ENCODE results near the gene ACSF3. TPM values are rescaled to one million over a fixed set of nuclear protein-coding genes. Genes with fewer than 3 reads are reported as not detected.
A peak's percentile ranks its signal among the peaks of the same experiment; 100 is the strongest.

Gene ACSF3
- total RNA-seq, 1 experiment from 2014 or later: 39.2 TPM

DNA sequence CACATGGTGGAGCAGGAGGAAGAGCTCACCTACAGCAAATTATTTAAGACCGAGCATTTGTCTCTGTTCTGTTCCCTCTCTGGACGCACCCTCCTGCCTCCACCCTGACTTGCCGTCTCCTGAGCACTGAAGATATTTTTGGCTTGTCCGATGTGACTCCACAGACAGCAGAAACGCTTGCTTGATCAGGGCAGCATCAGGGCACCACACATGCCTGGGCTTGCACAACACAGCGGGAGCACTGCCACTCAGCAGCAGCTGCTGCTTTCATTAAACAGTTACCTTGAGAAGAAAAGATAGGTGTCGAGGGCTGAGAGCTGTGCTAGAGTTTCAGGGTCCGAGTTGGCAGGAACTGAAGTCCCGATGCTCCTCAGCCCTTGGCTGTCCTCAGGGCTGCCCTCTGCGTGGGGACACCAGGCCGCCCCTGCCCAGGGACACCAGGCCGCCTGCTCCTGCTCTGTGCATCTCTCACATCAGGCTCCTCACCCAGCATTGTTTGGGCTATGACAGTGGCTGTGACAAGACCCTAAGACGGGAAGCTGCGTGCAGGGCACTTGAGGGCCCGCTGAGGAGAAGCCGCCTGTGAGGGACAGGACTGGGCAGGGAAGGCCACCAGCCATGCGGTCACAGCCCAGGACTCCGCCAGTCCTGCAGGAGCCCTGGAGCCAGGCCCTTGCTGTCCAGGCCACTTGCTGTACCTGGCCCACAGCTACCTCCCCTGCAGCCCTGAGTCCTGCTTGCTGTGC, 56.6 kb downstream of the ACSF3 start:
- intact Hi-C loops (cut with micrococcal nuclease): no loop called here
- no TSS peak for BruUV-seq (replicated peaks)
- H3K27ac Mint-ChIP-seq (ENCODE audit: low read depth, unreplicated experiment): peak overlapping the region; percentile 75
- H3K27me3 Mint-ChIP-seq (ENCODE audit: insufficient read depth, unreplicated experiment): no peaks in the 10 kb centered on the region
- H3K36me3 Mint-ChIP-seq (ENCODE audit: insufficient read depth, unreplicated experiment): peaks cover 52% of the 10 kb centered on the region
- peak overlapping the region; percentile 7 for H3K4me3 Mint-ChIP-seq (ENCODE audit: unreplicated experiment)
- DNase-seq (ENCODE audit: unreplicated experiment): peak; percentile 39
- peaks cover 9% of the 10 kb centered on the region for H3K9me3 Mint-ChIP-seq (ENCODE audit: unreplicated experiment)
- no peak for TF ChIP-seq CTCF (IDR thresholded peaks at IDR 0.05; ENCODE audit: unreplicated experiment)
- H3K4me1 Mint-ChIP-seq (ENCODE audit: insufficient read depth, unreplicated experiment): peaks cover 13% of the 10 kb centered on the region
- ChIA-PET POLR2A (interaction anchor here (0.6 to 2.8 kb wide), 6 partner anchors 11 to 349 kb away, joined by 3 to 7 read pairs (median 4); partner anchors contain the start of genes ACSF3, GALNS and TRAPPC2L), CTCF (interaction anchor here (0.7 to 1.1 kb wide), 4 partner anchors 198 to 413 kb away, joined by 3 to 4 read pairs (median 4); no protein-coding TSS in a partner anchor)

DNA sequence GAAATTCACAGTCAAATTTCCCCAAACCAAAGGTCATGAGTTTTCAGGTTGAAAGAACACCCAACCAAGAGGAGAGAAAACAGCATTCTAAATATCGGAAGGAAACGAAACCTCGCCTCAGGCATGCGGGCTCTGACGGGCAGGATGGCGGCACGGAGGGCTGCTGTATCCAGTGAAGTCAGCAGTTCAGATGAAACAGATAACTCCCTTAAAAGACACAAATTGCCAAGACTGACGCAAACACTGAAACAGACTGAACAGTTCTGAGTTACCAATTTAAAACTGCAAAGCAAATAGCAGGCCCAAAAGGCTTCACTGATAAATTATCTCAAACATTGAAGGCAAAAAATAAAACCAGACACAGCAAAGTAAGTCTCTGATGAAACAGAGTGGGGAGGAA, 57.3 kb downstream of the ACSF3 start:
- no peak for DNase-seq (ENCODE audit: unreplicated experiment)
- H3K36me3 Mint-ChIP-seq (ENCODE audit: insufficient read depth, unreplicated experiment): peaks cover 53% of the 10 kb centered on the region

DNA sequence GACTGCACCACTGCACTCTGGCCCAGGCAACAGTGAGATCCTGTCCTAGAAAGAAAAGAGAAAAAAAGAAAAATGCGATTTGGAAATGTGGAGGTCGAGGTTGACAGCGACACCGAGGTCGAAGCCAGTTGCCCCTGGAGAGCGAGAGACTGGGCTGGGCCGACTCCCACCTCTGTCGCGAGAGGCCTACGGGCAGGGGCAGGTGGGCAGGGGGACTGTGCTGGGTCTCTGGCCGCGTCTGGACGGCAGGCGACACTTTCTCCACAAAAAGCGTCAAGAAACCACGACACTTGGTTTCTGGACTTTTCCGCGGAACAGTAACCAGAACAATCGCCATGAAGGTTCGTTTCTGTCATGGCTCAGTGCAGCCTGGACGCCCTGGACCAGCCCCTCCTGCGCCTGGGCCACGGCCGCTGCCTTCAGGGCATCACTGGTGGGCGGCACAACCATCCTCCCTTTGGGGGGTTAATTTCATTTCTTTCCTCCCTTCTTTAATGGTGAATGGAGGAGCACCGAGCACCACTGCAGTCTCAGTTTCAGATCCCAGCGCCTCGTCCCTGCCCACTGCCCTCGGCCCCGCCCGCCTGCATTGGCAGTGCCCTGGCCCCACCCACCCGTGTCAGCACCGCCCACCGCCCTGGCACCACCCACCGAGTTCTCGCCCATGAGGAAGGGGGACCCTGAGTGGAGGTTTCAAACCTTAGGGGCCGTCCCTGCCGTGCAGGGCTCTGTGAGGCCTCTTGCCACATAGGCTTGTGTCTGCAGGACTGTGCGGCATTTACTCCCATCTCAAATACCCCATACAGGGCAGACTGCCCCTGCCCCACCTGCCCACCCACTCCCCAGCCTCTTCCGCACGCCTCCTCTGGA, 59.4 kb downstream of the ACSF3 start:
- peaks cover 13% of the 10 kb centered on the region for H3K4me1 Mint-ChIP-seq (ENCODE audit: insufficient read depth, unreplicated experiment)
- no peak for TF ChIP-seq CTCF (IDR thresholded peaks at IDR 0.05; ENCODE audit: unreplicated experiment)
- H3K9me3 Mint-ChIP-seq (ENCODE audit: unreplicated experiment): peaks cover 9% of the 10 kb centered on the region
- BruUV-seq (replicated peaks): no TSS peak
- peaks cover 48% of the 10 kb centered on the region for H3K36me3 Mint-ChIP-seq (ENCODE audit: insufficient read depth, unreplicated experiment)
- ChIA-PET POLR2A (no interaction called here), CTCF (no interaction called here)
- H3K4me3 Mint-ChIP-seq (ENCODE audit: unreplicated experiment): no peak overlapping the region
- no peaks in the 10 kb centered on the region for H3K27me3 Mint-ChIP-seq (ENCODE audit: insufficient read depth, unreplicated experiment)
- no peak overlapping the region for H3K27ac Mint-ChIP-seq (ENCODE audit: low read depth, unreplicated experiment)
- no peak for DNase-seq (ENCODE audit: unreplicated experiment)
- intact Hi-C loops (cut with micrococcal nuclease): no loop called here

More for the DNA sequence above, 57.3 kb downstream of the ACSF3 start:
- TF ChIP-seq CTCF (IDR thresholded peaks at IDR 0.05; ENCODE audit: unreplicated experiment): no peak
- Mint-ChIP-seq H3K9me3 (ENCODE audit: unreplicated experiment) (peaks cover 9% of the 10 kb centered on the region), H3K27me3 (ENCODE audit: insufficient read depth, unreplicated experiment) (no peaks in the 10 kb centered on the region), H3K27ac (ENCODE audit: low read depth, unreplicated experiment) (peak overlapping the region; percentile 75), H3K4me3 (ENCODE audit: unreplicated experiment) (no peak overlapping the region), H3K4me1 (ENCODE audit: insufficient read depth, unreplicated experiment) (peaks cover 13% of the 10 kb centered on the region)
- no TSS peak for BruUV-seq (replicated peaks)
- ChIA-PET POLR2A (interaction anchor here (1.0 to 2.8 kb wide), 3 partner anchors 57 to 339 kb away, joined by 3 to 7 read pairs (median 6); partner anchors contain the start of genes ACSF3, GALNS and TRAPPC2L), CTCF (no interaction called here)
- intact Hi-C loops (cut with micrococcal nuclease): no loop called here

DNA sequence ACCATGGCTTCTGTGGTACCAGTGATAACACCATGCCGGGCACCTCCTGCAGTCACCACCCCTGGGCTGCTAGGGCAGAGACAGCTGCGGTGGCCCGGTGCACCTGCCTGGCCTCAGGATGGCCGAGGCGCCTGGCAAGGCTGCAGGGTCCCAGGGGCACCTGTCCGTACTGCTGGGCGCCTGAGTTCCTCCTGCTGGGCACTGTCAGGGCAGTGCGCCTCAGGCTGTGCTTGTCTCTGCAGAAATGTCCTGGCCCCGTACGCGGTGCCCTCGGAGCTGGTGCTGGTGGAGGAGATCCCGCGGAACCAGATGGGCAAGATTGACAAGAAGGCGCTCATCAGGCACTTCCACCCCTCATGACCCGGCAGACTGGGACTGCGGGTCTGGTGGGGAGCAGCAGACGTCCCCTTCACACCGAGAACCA, 60.2 kb downstream of the ACSF3 start:
- Mint-ChIP-seq H3K36me3 (ENCODE audit: insufficient read depth, unreplicated experiment) (peaks cover 41% of the 10 kb centered on the region), H3K4me1 (ENCODE audit: insufficient read depth, unreplicated experiment) (peaks cover 13% of the 10 kb centered on the region), H3K27ac (ENCODE audit: low read depth, unreplicated experiment) (no peak overlapping the region), H3K9me3 (ENCODE audit: unreplicated experiment) (peaks cover 6% of the 10 kb centered on the region), H3K4me3 (ENCODE audit: unreplicated experiment) (no peak overlapping the region), H3K27me3 (ENCODE audit: insufficient read depth, unreplicated experiment) (no peaks in the 10 kb centered on the region)
- ChIA-PET POLR2A (no interaction called here), CTCF (interaction anchor here (0.9 kb wide), 1 partner anchor 13 kb away, joined by 3 read pairs; no protein-coding TSS in a partner anchor)
- BruUV-seq (replicated peaks): no TSS peak
- no peak for DNase-seq (ENCODE audit: unreplicated experiment)
- intact Hi-C loops (cut with micrococcal nuclease): no loop called here
- no peak for TF ChIP-seq CTCF (IDR thresholded peaks at IDR 0.05; ENCODE audit: unreplicated experiment)

Measured in MCF 10A (cell line).